ENCODE measurements around the gene GPT2.

GRCh38 chr16:46974352-46974751 is 90.2 kb downstream of the GPT2 start:
- TF ChIP-seq POLR2AphosphoS5 (IDR thresholded peaks at IDR 0.05; ENCODE audit: low read depth) = no peak
- TF ChIP-seq CTCF (IDR thresholded peaks at IDR 0.05; ENCODE audit: insufficient read depth, low read length) = no peak
- TF ChIP-seq SPI1 (IDR thresholded peaks at IDR 0.05; ENCODE audit: borderline replicate concordance, low read depth) = no peak
- no peak for TF ChIP-seq GABPA (IDR thresholded peaks at IDR 0.05; ENCODE audit: low read depth)
- no peak for TF ChIP-seq REST (IDR thresholded peaks at IDR 0.05; ENCODE audit: insufficient replicate concordance, low read depth)
